WERI-Rb-1 (cell line): ENCODE results near the gene USP17L26.

ENCODE experiments used
- DNase-seq: peaks from one replicate; pipeline ENCODE4 v3.0.0-alpha.2; 2020
- H3K27ac ChIP-seq: fragments of 250-450 bp; sonication (Bioruptor Pico); 2 replicates; pipeline ENCODE4 v1.5.1; 2020; ENCODE audit warnings: mild to moderate bottlenecking, moderate library complexity
- H3K27me3 ChIP-seq: fragments of 250-450 bp; sonication (Bioruptor Pico); 2 replicates; pipeline ENCODE4 v1.5.1; 2021; ENCODE audit warnings: mild to moderate bottlenecking, low read depth, moderate library complexity; ENCODE audit not compliant: insufficient read depth, severe bottlenecking
- H3K36me3 ChIP-seq: fragments of 250-450 bp; sonication (Bioruptor Pico); 2 replicates; pipeline ENCODE4 v1.5.1; 2020; ENCODE audit warnings: mild to moderate bottlenecking, moderate library complexity
- H3K4me3 ChIP-seq: 2 replicates; pipeline ENCODE4 v1.5.1; 2011; ENCODE audit warnings: low read depth, mild to moderate bottlenecking, control low read depth, low read length
- H3K9me3 ChIP-seq: fragments of 250-450 bp; sonication (Bioruptor Pico); 2 replicates; pipeline ENCODE4 v1.5.1; 2021; ENCODE audit warnings: mild to moderate bottlenecking, moderate library complexity; ENCODE audit not compliant: severe bottlenecking
- TF ChIP-seq, protein P1 (sequence below): IDR thresholded peaks from 2 replicates; pipeline ENCODE4 v1.5.1; 2011; ENCODE audit warnings: low read depth, mild to moderate bottlenecking, control low read depth, inconsistent platforms, low read length

The USP17L26 gene

GRCh38 chr4:9384126-9384525 lies 49.7 kb downstream of the USP17L26 start:
- Histone ChIP-seq H3K27me3 (peaks cover 6% of the 10 kb centered on the region), H3K4me3 (no peak overlapping the region), H3K27ac (no peak overlapping the region), H3K9me3 (no peaks in the 10 kb centered on the region), H3K36me3 (no peaks in the 10 kb centered on the region)
- no peak for DNase-seq
- TF ChIP-seq, protein P1, sequence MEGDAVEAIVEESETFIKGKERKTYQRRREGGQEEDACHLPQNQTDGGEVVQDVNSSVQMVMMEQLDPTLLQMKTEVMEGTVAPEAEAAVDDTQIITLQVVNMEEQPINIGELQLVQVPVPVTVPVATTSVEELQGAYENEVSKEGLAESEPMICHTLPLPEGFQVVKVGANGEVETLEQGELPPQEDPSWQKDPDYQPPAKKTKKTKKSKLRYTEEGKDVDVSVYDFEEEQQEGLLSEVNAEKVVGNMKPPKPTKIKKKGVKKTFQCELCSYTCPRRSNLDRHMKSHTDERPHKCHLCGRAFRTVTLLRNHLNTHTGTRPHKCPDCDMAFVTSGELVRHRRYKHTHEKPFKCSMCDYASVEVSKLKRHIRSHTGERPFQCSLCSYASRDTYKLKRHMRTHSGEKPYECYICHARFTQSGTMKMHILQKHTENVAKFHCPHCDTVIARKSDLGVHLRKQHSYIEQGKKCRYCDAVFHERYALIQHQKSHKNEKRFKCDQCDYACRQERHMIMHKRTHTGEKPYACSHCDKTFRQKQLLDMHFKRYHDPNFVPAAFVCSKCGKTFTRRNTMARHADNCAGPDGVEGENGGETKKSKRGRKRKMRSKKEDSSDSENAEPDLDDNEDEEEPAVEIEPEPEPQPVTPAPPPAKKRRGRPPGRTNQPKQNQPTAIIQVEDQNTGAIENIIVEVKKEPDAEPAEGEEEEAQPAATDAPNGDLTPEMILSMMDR = no peak
